Measurements from ENCODE around the gene UBE2H.

The UBE2H gene

GRCh38 chr7:129924602-129925001 lies 28.2 kb downstream of the UBE2H start:
- DNase-seq (ENCODE audit: low read depth), result no peak
- TF ChIP-seq CTCF (conservative IDR thresholded peaks at IDR 0.05; ENCODE audit: control insufficient read depth, insufficient read depth, low read depth, low read length), result no peak
- H3K4me3 ChIP-seq (ENCODE audit: control insufficient read depth, low read depth, low read length), result no peak overlapping the region

- DNase-seq (ENCODE audit: low read depth), result peak; percentile 95
- no peak for TF ChIP-seq CTCF (conservative IDR thresholded peaks at IDR 0.05; ENCODE audit: control insufficient read depth, insufficient read depth, low read depth, low read length)
- no peak overlapping the region for H3K4me3 ChIP-seq (ENCODE audit: control insufficient read depth, low read depth, low read length)
Measured at GRCh38 chr7:129923709-129924108, 29.1 kb downstream of the UBE2H start.

DNA sequence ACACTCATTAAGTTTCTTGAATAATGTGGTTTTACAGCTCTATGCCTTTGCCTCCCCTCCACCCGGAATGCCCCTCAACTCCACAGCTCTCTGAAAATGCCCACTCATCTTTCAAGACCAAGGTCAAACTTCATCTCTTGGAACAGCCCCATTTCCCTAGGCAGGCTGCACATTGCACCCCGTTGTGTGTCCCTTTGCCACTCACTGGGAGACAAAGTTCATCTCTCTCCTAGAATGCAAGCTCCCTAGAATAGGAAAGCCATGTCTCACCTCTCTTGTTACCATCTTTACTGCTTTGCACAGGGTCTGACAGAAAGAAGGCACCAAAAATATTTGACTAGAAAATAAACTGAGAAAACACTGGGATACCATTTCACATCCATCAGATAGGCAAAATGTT lies 33.3 kb downstream of the UBE2H start:
- no peak for TF ChIP-seq CTCF (conservative IDR thresholded peaks at IDR 0.05; ENCODE audit: control insufficient read depth, insufficient read depth, low read depth, low read length)
- DNase-seq (ENCODE audit: low read depth), result no peak
- H3K4me3 ChIP-seq (ENCODE audit: control insufficient read depth, low read depth, low read length), result no peak overlapping the region

- no peak for DNase-seq (ENCODE audit: low read depth)
- TF ChIP-seq CTCF (conservative IDR thresholded peaks at IDR 0.05; ENCODE audit: control insufficient read depth, insufficient read depth, low read depth, low read length), result no peak
- no peak overlapping the region for H3K4me3 ChIP-seq (ENCODE audit: control insufficient read depth, low read depth, low read length)
Measured at GRCh38 chr7:129918922-129919321, 33.8 kb downstream of the UBE2H start.

DNA sequence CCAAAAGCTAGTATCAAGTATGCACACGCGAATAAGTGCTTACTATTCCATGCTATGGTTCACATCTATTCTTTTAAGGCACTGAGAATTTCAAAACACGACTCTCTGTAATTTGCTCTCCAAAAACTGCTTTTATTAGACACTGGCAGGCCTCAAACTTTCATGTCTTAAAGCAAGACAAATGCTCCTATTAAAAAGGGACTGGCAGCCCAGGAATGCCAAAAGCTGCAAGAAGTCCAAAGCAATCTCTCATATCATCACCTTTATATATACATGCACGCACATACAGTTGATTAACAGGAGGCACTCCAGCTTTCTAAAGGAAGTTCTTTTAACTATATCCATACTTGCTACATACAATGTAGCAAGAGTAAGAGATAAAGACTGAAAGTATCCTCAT lies 34.8 kb downstream of the UBE2H start:
- no peak for TF ChIP-seq CTCF (conservative IDR thresholded peaks at IDR 0.05; ENCODE audit: control insufficient read depth, insufficient read depth, low read depth, low read length)
- no peak for DNase-seq (ENCODE audit: low read depth)
- H3K4me3 ChIP-seq (ENCODE audit: control insufficient read depth, low read depth, low read length), result no peak overlapping the region

- peak; percentile 22 for DNase-seq (ENCODE audit: low read depth)
- no peak for TF ChIP-seq CTCF (conservative IDR thresholded peaks at IDR 0.05; ENCODE audit: control insufficient read depth, insufficient read depth, low read depth, low read length)
Measured at GRCh38 chr7:129914536-129915272, 38.1 kb downstream of the UBE2H start.

More at GRCh38 chr7:129914536-129915272, 38.1 kb downstream of the UBE2H start:
- no peak overlapping the region for H3K4me3 ChIP-seq (ENCODE audit: control insufficient read depth, low read depth, low read length)

Data from fibroblast of mammary gland (primary cell).